Measurements from ENCODE around the gene HLA-DPA1. TPM values are rescaled to one million over a fixed set of nuclear protein-coding genes. Genes with fewer than 3 reads are reported as not detected.
A peak's percentile ranks its signal among the peaks of the same experiment; 100 is the strongest.

The HLA-DPA1 gene
- polyA plus RNA-seq (2013, experiment 1 of 2) = 4.9 TPM
- 4.7 TPM for polyA plus RNA-seq (2013, experiment 2 of 2)

DNA sequence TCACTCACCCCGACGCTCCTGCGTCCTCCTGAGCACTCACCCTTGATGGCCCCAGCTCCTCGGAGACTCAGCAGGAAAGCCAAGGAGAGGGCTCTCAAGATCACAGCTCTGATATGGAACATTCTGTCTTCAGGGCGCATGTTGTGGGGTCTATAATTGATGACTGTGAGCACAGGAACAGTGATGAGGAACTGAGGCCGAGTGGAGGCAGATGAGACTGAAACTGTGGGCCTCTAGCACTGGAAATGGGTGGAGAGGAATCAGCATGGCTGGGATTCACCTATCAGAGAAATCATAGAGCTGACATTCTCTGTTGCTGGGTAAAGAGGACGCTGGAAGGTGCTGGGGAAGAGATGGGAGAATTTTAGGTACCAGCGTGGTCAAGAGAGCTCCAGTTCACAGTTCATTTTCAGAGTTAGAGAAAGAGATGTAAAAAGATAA lies at the start of gene HLA-DPA1:
Gene HLA-DPA1, minus strand, starts transcription at position 219 of the 441 bp plus-strand sequence.
- no peak within 1 kb of the TSS for H4K5ac ChIP-seq (ENCODE audit: low read length)
- DNase-seq = peak; percentile 49
- no peak within 1 kb of the TSS for H2AK5ac ChIP-seq (ENCODE audit: low read length)
- no peak within 1 kb of the TSS for H3K56ac ChIP-seq (ENCODE audit: low read length)
- H3K27me3 ChIP-seq (ENCODE audit: insufficient read depth, low read length, poor library complexity) = no peaks in the 10 kb centered on the region
- H2BK120ac ChIP-seq (ENCODE audit: low read depth, low read length) = no peak within 1 kb of the TSS
- no peak within 1 kb of the TSS for H3K4me3 ChIP-seq (ENCODE audit: low read length)
- H3K9ac ChIP-seq (ENCODE audit: low read length) = no peak within 1 kb of the TSS
- H3K4me2 ChIP-seq (ENCODE audit: low read length) = no peak within 1 kb of the TSS
- H3K4me1 ChIP-seq (ENCODE audit: control insufficient read depth, low read depth, low read length) = no peaks in the 10 kb centered on the region
- H3K79me1 ChIP-seq (ENCODE audit: low read length) = no peaks in the 10 kb centered on the region
- H2BK5ac ChIP-seq (ENCODE audit: low read length) = no peak within 1 kb of the TSS
- no peak within 1 kb of the TSS for H4K8ac ChIP-seq (ENCODE audit: low read depth, low read length)
- no peak within 1 kb of the TSS for H3K23ac ChIP-seq (ENCODE audit: low read length)
- H3K36me3 ChIP-seq (ENCODE audit: control insufficient read depth, insufficient read depth, low read length) = no peaks in the 10 kb centered on the region
- no peak within 1 kb of the TSS for H3K27ac ChIP-seq (ENCODE audit: low read depth, low read length)
- no peak within 1 kb of the TSS for H3K4ac ChIP-seq (ENCODE audit: low read depth, low read length)
- WGBS (ENCODE audit: extremely low coverage, insufficient coverage, low lambda C conversion rate) = no CpG with 5 or more reads among the region's 8 CpGs
- H3K79me2 ChIP-seq (ENCODE audit: control insufficient read depth, insufficient read depth, low read length) = no peaks in the 10 kb centered on the region
- no peak within 1 kb of the TSS for H3K18ac ChIP-seq (ENCODE audit: low read length)
- H2BK15ac ChIP-seq (replicated peaks; ENCODE audit: low read depth) = no peak within 1 kb of the TSS

DNA sequence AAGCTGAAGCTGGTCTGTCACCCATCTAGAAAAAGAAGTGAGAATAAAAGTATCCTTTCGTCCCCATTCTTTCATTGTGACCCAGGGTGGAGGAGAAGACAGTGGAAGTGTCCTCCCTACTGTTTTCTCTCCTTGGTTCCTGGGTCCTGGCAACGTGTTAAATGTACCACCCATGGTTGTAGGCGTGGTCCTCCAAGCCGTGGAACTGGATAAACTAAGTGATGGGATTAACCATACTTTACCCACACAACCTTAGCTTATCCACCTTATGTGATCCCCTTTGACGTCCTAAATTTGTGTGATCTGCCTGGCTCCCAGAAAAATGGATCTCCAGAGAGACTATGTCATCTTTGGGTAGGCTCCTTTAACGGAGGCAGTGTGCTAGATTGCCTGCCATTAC lies 49.7 kb upstream of the HLA-DPA1 start:
- H3K23ac ChIP-seq (ENCODE audit: low read length) = no peak overlapping the region
- H3K36me3 ChIP-seq (ENCODE audit: control insufficient read depth, insufficient read depth, low read length) = no peaks in the 10 kb centered on the region
- no peak overlapping the region for H2BK15ac ChIP-seq (replicated peaks; ENCODE audit: low read depth)
- WGBS (ENCODE audit: extremely low coverage, insufficient coverage, low lambda C conversion rate) = no CpG with 5 or more reads among the region's 6 CpGs
- H4K8ac ChIP-seq (ENCODE audit: low read depth, low read length) = no peak overlapping the region
- no peak overlapping the region for H3K4ac ChIP-seq (ENCODE audit: low read depth, low read length)
- peaks cover 29% of the 10 kb centered on the region for H3K79me2 ChIP-seq (ENCODE audit: control insufficient read depth, insufficient read depth, low read length)
- H3K4me3 ChIP-seq (ENCODE audit: low read length) = peak overlapping the region; percentile 17
- H3K4me1 ChIP-seq (ENCODE audit: control insufficient read depth, low read depth, low read length) = no peaks in the 10 kb centered on the region
- H3K56ac ChIP-seq (ENCODE audit: low read length) = no peak overlapping the region
- no peak overlapping the region for H3K27ac ChIP-seq (ENCODE audit: low read depth, low read length)
- no peak for DNase-seq
- H3K79me1 ChIP-seq (ENCODE audit: low read length) = peaks cover 5% of the 10 kb centered on the region
- no peak overlapping the region for H2BK120ac ChIP-seq (ENCODE audit: low read depth, low read length)
- no peak overlapping the region for H3K9ac ChIP-seq (ENCODE audit: low read length)
- no peak overlapping the region for H3K4me2 ChIP-seq (ENCODE audit: low read length)
- no peak overlapping the region for H2AK5ac ChIP-seq (ENCODE audit: low read length)
- H4K5ac ChIP-seq (ENCODE audit: low read length) = no peak overlapping the region
- H3K27me3 ChIP-seq (ENCODE audit: insufficient read depth, low read length, poor library complexity) = no peaks in the 10 kb centered on the region
- H3K18ac ChIP-seq (ENCODE audit: low read length) = no peak overlapping the region
- no peak overlapping the region for H2BK5ac ChIP-seq (ENCODE audit: low read length)

DNA sequence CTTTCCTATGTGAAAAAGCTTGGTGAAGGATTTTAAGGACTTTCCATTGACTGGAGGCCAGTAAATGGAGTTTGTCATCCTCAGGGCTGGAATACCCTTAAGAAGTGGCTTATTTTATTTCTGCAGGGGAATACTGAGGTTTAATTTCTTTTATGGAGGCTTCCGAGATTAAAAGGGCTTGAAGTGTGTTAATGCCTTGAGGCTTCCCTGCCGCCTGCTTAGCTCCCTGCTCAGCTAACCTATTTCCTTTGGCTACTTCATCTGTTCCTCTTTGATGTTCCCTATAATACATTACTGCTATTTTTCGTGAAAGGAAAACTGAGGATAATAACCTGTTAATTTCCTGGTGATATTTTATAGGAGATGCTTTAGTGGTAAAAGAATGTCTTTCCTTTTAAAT lies 46.6 kb upstream of the HLA-DPA1 start:
- H3K56ac ChIP-seq (ENCODE audit: low read length) = no peak overlapping the region
- H2BK5ac ChIP-seq (ENCODE audit: low read length) = no peak overlapping the region
- no peak overlapping the region for H3K9ac ChIP-seq (ENCODE audit: low read length)
- WGBS (ENCODE audit: extremely low coverage, insufficient coverage, low lambda C conversion rate) = no CpG with 5 or more reads among the region's 3 CpGs
- H3K79me1 ChIP-seq (ENCODE audit: low read length) = peaks cover 5% of the 10 kb centered on the region
- no peak overlapping the region for H3K18ac ChIP-seq (ENCODE audit: low read length)
- H4K8ac ChIP-seq (ENCODE audit: low read depth, low read length) = no peak overlapping the region
- DNase-seq = no peak
- no peak overlapping the region for H3K27ac ChIP-seq (ENCODE audit: low read depth, low read length)
- H3K4me1 ChIP-seq (ENCODE audit: control insufficient read depth, low read depth, low read length) = no peaks in the 10 kb centered on the region
- H4K5ac ChIP-seq (ENCODE audit: low read length) = no peak overlapping the region
- no peak overlapping the region for H3K4me2 ChIP-seq (ENCODE audit: low read length)
- no peaks in the 10 kb centered on the region for H3K36me3 ChIP-seq (ENCODE audit: control insufficient read depth, insufficient read depth, low read length)
- H2BK15ac ChIP-seq (replicated peaks; ENCODE audit: low read depth) = no peak overlapping the region
- H3K23ac ChIP-seq (ENCODE audit: low read length) = no peak overlapping the region
- H3K4me3 ChIP-seq (ENCODE audit: low read length) = no peak overlapping the region
- H3K4ac ChIP-seq (ENCODE audit: low read depth, low read length) = no peak overlapping the region
- no peaks in the 10 kb centered on the region for H3K27me3 ChIP-seq (ENCODE audit: insufficient read depth, low read length, poor library complexity)
- H3K79me2 ChIP-seq (ENCODE audit: control insufficient read depth, insufficient read depth, low read length) = peaks cover 27% of the 10 kb centered on the region
- no peak overlapping the region for H2BK120ac ChIP-seq (ENCODE audit: low read depth, low read length)
- no peak overlapping the region for H2AK5ac ChIP-seq (ENCODE audit: low read length)

DNA sequence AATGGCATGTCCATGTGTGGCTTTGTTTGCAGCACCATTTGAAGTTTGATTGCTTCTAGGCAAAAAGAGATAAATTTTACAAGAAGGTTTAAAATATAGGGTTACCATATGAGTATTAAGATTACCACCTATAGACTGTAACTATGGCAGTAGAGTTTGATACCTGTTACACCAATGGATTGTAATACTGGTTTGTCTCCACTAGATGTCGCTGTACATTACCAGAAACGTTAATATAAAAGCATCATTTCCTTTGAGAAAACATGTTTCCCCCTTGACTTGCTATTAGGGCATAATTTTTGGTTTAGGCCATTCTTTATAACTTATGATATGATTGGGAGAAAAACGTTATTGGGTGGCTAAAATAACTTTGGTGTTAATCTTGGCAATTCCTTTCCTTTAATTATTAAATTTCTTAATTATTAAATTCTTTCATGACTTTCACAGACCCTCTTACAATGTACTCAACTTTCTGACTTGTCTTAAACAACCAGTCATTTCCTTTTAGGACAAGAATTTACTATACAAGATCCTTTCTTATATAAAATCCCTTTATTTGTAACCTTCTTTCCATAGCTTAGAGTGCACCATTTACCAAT lies 45.2 kb upstream of the HLA-DPA1 start:
- no peak overlapping the region for H3K18ac ChIP-seq (ENCODE audit: low read length)
- H2BK15ac ChIP-seq (replicated peaks; ENCODE audit: low read depth) = no peak overlapping the region
- WGBS (ENCODE audit: extremely low coverage, insufficient coverage, low lambda C conversion rate) = no CpG with 5 or more reads among the region's 3 CpGs
- H2BK120ac ChIP-seq (ENCODE audit: low read depth, low read length) = no peak overlapping the region
- H3K27ac ChIP-seq (ENCODE audit: low read depth, low read length) = no peak overlapping the region
- H3K4me1 ChIP-seq (ENCODE audit: control insufficient read depth, low read depth, low read length) = no peaks in the 10 kb centered on the region
- peaks cover 26% of the 10 kb centered on the region for H3K79me2 ChIP-seq (ENCODE audit: control insufficient read depth, insufficient read depth, low read length)
- H3K9ac ChIP-seq (ENCODE audit: low read length) = peak overlapping the region; percentile 42
- DNase-seq = peak; percentile 71
- no peak overlapping the region for H2BK5ac ChIP-seq (ENCODE audit: low read length)
- no peaks in the 10 kb centered on the region for H3K27me3 ChIP-seq (ENCODE audit: insufficient read depth, low read length, poor library complexity)
- no peaks in the 10 kb centered on the region for H3K36me3 ChIP-seq (ENCODE audit: control insufficient read depth, insufficient read depth, low read length)
- H3K56ac ChIP-seq (ENCODE audit: low read length) = peak overlapping the region; percentile 50
- peaks cover 5% of the 10 kb centered on the region for H3K79me1 ChIP-seq (ENCODE audit: low read length)
- peak overlapping the region; percentile 25 for H3K4me2 ChIP-seq (ENCODE audit: low read length)
- H3K23ac ChIP-seq (ENCODE audit: low read length) = no peak overlapping the region
- H3K4ac ChIP-seq (ENCODE audit: low read depth, low read length) = no peak overlapping the region
- no peak overlapping the region for H4K8ac ChIP-seq (ENCODE audit: low read depth, low read length)
- no peak overlapping the region for H4K5ac ChIP-seq (ENCODE audit: low read length)
- no peak overlapping the region for H3K4me3 ChIP-seq (ENCODE audit: low read length)
- H2AK5ac ChIP-seq (ENCODE audit: low read length) = no peak overlapping the region

DNA sequence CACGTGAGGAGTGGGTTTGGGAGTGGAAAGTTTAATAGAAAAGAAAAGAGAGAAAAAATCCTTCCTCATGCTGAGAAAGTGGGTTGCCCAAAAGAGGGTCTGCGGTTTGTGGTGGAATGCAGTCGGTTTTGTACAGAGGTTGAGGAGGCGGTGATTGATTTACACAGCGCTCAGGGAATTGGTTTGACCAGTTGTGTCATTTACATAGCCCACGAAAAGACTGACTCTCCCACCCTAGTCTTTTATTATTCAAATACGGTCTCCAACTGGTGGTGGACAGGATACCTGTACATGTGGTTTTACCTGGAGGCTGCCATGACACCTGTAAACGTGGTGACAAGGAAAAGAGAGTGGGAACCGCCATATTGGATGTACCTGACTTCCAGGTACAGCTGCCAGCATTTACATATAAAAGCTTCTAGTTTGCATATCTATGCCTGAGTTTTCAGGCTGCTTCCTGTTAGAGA lies 44.4 kb upstream of the HLA-DPA1 start:
- H2AK5ac ChIP-seq (ENCODE audit: low read length) = no peak overlapping the region
- no peak overlapping the region for H2BK15ac ChIP-seq (replicated peaks; ENCODE audit: low read depth)
- no peak overlapping the region for H3K4ac ChIP-seq (ENCODE audit: low read depth, low read length)
- peak overlapping the region; percentile 77 for H3K9ac ChIP-seq (ENCODE audit: low read length)
- H3K79me1 ChIP-seq (ENCODE audit: low read length) = no peaks in the 10 kb centered on the region
- H3K18ac ChIP-seq (ENCODE audit: low read length) = peak overlapping the region; percentile 13
- H2BK5ac ChIP-seq (ENCODE audit: low read length) = no peak overlapping the region
- H3K36me3 ChIP-seq (ENCODE audit: control insufficient read depth, insufficient read depth, low read length) = no peaks in the 10 kb centered on the region
- H3K27ac ChIP-seq (ENCODE audit: low read depth, low read length) = peak overlapping the region; percentile 42
- H3K23ac ChIP-seq (ENCODE audit: low read length) = no peak overlapping the region
- no peak overlapping the region for H4K8ac ChIP-seq (ENCODE audit: low read depth, low read length)
- H2BK120ac ChIP-seq (ENCODE audit: low read depth, low read length) = no peak overlapping the region
- no peaks in the 10 kb centered on the region for H3K27me3 ChIP-seq (ENCODE audit: insufficient read depth, low read length, poor library complexity)
- peak overlapping the region; percentile 33 for H4K5ac ChIP-seq (ENCODE audit: low read length)
- H3K4me2 ChIP-seq (ENCODE audit: low read length) = peak overlapping the region; percentile 87
- peaks cover 23% of the 10 kb centered on the region for H3K79me2 ChIP-seq (ENCODE audit: control insufficient read depth, insufficient read depth, low read length)
- no peaks in the 10 kb centered on the region for H3K4me1 ChIP-seq (ENCODE audit: control insufficient read depth, low read depth, low read length)
- DNase-seq = peak; percentile 69
- WGBS (ENCODE audit: extremely low coverage, insufficient coverage, low lambda C conversion rate) = no CpG with 5 or more reads among the region's 9 CpGs
- H3K4me3 ChIP-seq (ENCODE audit: low read length) = peak overlapping the region; percentile 55
- peak overlapping the region; percentile 86 for H3K56ac ChIP-seq (ENCODE audit: low read length)
